Fibroblast of pulmonary artery (primary cell): Measurements from ENCODE around the gene SPP1.
A peak's percentile ranks its signal among the peaks of the same experiment; 100 is the strongest.
"Not testable (repeated sequence)": the region's sequence is repeated elsewhere in the genome, so short reads cannot be mapped to it uniquely, and the experiment has no call there.

Experiments used
- DNase-seq: peaks from one replicate; pipeline ENCODE4 v3.0.0-alpha.2; 2010; ENCODE audit warnings: low read depth
- H3K4me3 ChIP-seq: replicated peaks from 2 replicates; pipeline ENCODE4 v1.5.1; 2011; ENCODE audit warnings: low read depth, mild to moderate bottlenecking, control low read depth, low read length, moderate library complexity
- CTCF ChIP-seq: IDR thresholded peaks from 2 replicates; pipeline ENCODE4 v1.5.1; 2011; ENCODE audit warnings: mild to moderate bottlenecking, control low read depth, low read length, inconsistent platforms; ENCODE audit errors: missing control alignments

The SPP1 gene

GRCh38 chr4:87985097-87985886, 9.8 kb downstream of the SPP1 start:
- DNase-seq, result peak; percentile 48
- peak; percentile 59 for TF ChIP-seq CTCF
- no peak overlapping the region for H3K4me3 ChIP-seq

DNA sequence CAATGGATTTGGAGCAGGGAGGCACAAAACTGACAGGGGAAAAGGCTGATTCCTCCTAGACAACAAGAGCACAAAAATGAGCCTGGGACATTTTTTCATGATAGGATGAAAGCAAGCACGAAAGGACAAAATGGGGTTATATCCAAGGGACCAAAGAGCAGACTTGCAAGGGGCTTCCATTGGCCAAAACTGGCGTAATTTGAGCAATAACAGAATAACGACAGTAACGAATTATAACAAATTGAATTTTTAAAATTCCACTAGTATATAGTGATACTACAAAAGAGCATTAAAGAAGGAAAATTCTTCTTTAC, 10.3 kb downstream of the SPP1 start:
- no peak for TF ChIP-seq CTCF
- no peak for DNase-seq
- H3K4me3 ChIP-seq, result no peak overlapping the region

- H3K4me3 ChIP-seq, result no peak overlapping the region
- TF ChIP-seq CTCF, result no peak
- DNase-seq, result no peak
These were observed 11.0 kb downstream of the SPP1 start for GRCh38 chr4:87986508-87986907.

DNA sequence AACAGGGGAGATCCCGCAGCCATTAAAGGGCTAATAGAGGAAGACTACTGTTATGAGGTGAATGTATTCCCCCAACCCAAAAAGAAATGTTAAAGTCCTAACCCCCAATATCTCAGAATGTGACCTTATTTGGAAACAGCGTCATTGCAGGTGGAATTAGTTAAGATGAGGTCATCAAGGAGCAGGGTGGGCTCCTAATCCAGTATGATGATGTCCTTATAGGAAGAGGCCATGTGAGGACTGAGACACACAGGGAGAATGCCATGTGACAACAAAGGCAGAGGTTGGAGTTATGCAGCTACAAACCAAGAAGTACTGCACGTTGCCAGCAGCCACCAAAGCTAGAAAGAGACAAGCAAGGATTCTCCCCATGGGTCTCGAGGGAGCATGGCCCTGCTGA, 14.3 kb downstream of the SPP1 start:
- DNase-seq, result no peak
- no peak for TF ChIP-seq CTCF
- H3K4me3 ChIP-seq, result no peak overlapping the region

GRCh38 chr4:87995435-87995834, 19.9 kb downstream of the SPP1 start:
- no peak for DNase-seq
- no peak overlapping the region for H3K4me3 ChIP-seq
- TF ChIP-seq CTCF, result no peak

GRCh38 chr4:87999191-87999691, 23.7 kb downstream of the SPP1 start:
- DNase-seq, H3K4me3 ChIP-seq: not testable (repeated sequence)

GRCh38 chr4:88001871-88002270, 26.4 kb downstream of the SPP1 start:
- no peak overlapping the region for H3K4me3 ChIP-seq
- DNase-seq, result no peak
- TF ChIP-seq CTCF, result no peak
